ENCODE results near the gene ICA1L.

The ICA1L gene

GRCh38 chr2:202758128-202758527, 113.4 kb downstream of the ICA1L start:
- TF ChIP-seq POLR2AphosphoS5 (IDR thresholded peaks at IDR 0.05; ENCODE audit: low read depth, low read length) = no peak
- TF ChIP-seq FOXP2 (optimal IDR thresholded peaks at IDR 0.05; ENCODE audit: borderline replicate concordance, extremely low read depth, extremely low read length, insufficient read depth) = no peak
- TF ChIP-seq SIN3A (IDR thresholded peaks at IDR 0.05; ENCODE audit: borderline replicate concordance, insufficient read depth, low read length) = no peak
- no peak for TF ChIP-seq REST (IDR thresholded peaks at IDR 0.05; ENCODE audit: insufficient read depth in 1 of 2, low read depth in 2 of 2, low read length in 2 of 2)
- TF ChIP-seq TAF1 (IDR thresholded peaks at IDR 0.05; ENCODE audit: borderline replicate concordance, insufficient read depth, low read length) = no peak

GRCh38 chr2:202757339-202757738, 114.2 kb downstream of the ICA1L start:
- TF ChIP-seq FOXP2 (optimal IDR thresholded peaks at IDR 0.05; ENCODE audit: borderline replicate concordance, extremely low read depth, extremely low read length, insufficient read depth) (no peak), SIN3A (IDR thresholded peaks at IDR 0.05; ENCODE audit: borderline replicate concordance, insufficient read depth, low read length) (no peak), REST (IDR thresholded peaks at IDR 0.05; ENCODE audit: insufficient read depth in 1 of 2, low read depth in 2 of 2, low read length in 2 of 2) (no peak), TAF1 (IDR thresholded peaks at IDR 0.05; ENCODE audit: borderline replicate concordance, insufficient read depth, low read length) (no peak)

- TF ChIP-seq TAF1 (IDR thresholded peaks at IDR 0.05; ENCODE audit: borderline replicate concordance, insufficient read depth, low read length) (no peak), FOXP2 (optimal IDR thresholded peaks at IDR 0.05; ENCODE audit: borderline replicate concordance, extremely low read depth, extremely low read length, insufficient read depth) (no peak), POLR2AphosphoS5 (IDR thresholded peaks at IDR 0.05; ENCODE audit: low read depth, low read length) (no peak)
Measured at GRCh38 chr2:202756598-202756997, 115.0 kb downstream of the ICA1L start.

GRCh38 chr2:202754936-202755335, 116.6 kb downstream of the ICA1L start:
- TF ChIP-seq SIN3A (IDR thresholded peaks at IDR 0.05; ENCODE audit: borderline replicate concordance, insufficient read depth, low read length) (no peak), FOXP2 (optimal IDR thresholded peaks at IDR 0.05; ENCODE audit: borderline replicate concordance, extremely low read depth, extremely low read length, insufficient read depth) (no peak), REST (IDR thresholded peaks at IDR 0.05; ENCODE audit: insufficient read depth in 1 of 2, low read depth in 2 of 2, low read length in 2 of 2) (no peak), POLR2AphosphoS5 (IDR thresholded peaks at IDR 0.05; ENCODE audit: low read depth, low read length) (no peak)

- TF ChIP-seq SIN3A (IDR thresholded peaks at IDR 0.05; ENCODE audit: borderline replicate concordance, insufficient read depth, low read length) (no peak), POLR2AphosphoS5 (IDR thresholded peaks at IDR 0.05; ENCODE audit: low read depth, low read length) (no peak), REST (IDR thresholded peaks at IDR 0.05; ENCODE audit: insufficient read depth in 1 of 2, low read depth in 2 of 2, low read length in 2 of 2) (no peak), FOXP2 (optimal IDR thresholded peaks at IDR 0.05; ENCODE audit: borderline replicate concordance, extremely low read depth, extremely low read length, insufficient read depth) (no peak), TAF1 (IDR thresholded peaks at IDR 0.05; ENCODE audit: borderline replicate concordance, insufficient read depth, low read length) (no peak)
Measured at GRCh38 chr2:202752071-202752470, 119.5 kb downstream of the ICA1L start.

Data from PFSK-1 (cell line).